DMS114 treated with DMSO at 0.1 percent for 48 hours (cell line): ENCODE data around the gene PRRG1.
"Not testable (repeated sequence)": the region's sequence is repeated elsewhere in the genome, so short reads cannot be mapped to it uniquely, and the experiment has no call there.

Source experiments
- DNase-seq: peaks from one replicate; lab custom pipeline; 2025; ENCODE audit not compliant: unreplicated experiment; lab: John Stamatoyannopoulos, UW

PRRG1 gene

GRCh38 chrX:37468124-37468739, 119.1 kb downstream of the PRRG1 start:
- DNase-seq: no peak

GRCh38 chrX:37470711-37471110, 121.5 kb downstream of the PRRG1 start:
- DNase-seq: no peak

DNA sequence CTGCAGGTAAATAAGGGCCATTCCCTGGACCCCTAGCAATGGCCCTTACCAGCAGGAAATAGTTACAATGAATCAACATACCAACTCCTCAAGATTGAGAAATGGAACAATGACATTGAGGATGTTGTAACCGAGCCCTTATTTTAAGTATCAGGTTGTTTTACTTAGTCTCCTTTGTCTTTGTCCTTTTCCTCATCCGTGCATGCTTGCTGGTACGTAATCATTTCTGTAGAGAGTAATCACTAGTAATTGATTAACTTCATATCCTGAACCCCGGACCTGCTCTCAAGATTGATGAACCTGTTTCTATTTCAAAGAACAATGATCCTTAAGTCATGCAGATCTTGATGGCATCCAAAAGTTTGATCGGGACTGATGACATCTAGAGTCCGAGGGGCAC, 123.7 kb downstream of the PRRG1 start:
- no peak for DNase-seq

GRCh38 chrX:37474478-37474877, 125.3 kb downstream of the PRRG1 start:
- DNase-seq: no peak

DNA sequence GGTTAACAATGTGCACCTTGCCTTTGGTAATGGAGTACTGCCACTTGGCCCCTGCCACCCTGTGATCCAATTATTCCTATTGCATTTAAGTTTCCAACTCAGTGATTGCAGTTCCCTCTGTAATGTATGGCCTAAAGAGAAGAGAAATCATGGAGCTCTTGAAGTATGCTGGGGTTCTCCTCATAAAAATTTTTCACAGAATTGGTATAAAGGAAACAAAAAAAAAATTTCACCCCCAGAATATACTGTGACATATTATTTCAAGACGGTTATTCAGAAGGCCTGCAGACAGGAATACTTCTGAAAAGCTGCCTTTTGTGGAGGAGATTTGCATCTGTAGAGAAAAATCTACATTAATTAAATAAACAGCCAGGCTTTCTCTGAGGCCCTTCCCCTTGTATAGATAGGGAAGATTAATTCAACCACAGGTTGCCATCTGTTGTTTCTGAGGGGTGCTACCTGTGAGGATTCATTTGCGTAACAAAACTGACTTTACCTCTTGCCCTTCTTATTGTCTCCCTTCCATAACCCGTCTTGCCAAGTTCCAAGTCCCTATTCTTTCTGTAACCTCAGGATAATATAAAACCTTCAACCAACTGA, 127.5 kb downstream of the PRRG1 start:
- DNase-seq: no peak

DNA sequence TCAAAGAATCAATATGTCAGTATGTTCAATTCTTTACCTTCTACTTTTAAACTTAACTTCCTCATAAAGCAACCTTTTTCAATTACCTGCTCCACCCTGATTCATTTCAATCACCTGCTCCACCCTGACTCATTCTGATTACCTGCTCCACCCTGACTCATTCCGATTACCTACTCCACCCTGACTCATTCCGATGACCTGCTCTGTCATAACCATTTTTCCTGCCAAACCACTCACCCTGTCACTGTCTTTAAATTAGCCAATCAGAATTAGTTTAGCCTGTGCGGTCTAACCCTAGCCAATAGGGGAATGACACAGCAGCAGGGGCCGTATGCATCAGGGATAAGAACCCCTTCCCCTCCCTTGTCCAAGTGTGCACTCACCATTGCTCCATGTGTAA, 135.2 kb downstream of the PRRG1 start:
- not testable (repeated sequence) for DNase-seq

DNA sequence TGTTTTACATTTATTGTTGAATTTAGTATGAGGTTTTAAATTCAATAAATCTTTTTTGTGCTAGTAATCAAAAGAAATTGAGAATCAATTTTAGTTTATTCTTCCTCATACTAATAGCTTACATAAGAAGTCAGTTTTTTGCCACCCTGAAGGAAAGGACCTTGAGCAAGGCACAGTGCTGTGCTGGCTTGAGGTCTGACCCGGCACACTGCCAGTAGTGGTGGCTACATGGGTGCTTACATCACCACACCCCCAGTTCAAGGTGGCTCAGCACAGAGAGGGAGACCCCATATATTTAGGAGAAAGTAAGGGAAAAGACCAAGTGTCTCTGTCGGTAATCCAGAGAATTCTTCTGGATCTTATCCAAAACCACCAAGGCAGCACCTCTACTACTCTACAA, 136.3 kb downstream of the PRRG1 start:
- no peak for DNase-seq

DNA sequence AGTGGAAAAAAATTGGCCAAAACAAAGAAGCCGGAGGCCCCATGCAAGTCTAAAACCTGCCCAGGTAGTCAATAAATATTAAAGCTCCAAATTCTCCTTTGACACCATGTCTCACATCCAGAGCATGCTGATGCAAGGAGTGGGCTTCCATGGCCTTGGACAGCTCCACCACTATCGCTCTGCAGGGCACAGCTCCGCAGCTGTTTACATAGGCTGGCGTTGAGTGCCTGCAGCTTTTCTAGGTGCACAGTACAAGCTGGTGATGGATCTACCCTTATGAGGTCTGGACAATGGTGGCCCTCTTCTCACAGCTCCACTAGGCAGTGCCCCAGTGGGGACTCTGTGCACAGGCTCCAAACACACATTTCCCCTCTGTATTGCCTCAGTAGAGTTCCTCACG, 138.1 kb downstream of the PRRG1 start:
- no peak for DNase-seq

DNA sequence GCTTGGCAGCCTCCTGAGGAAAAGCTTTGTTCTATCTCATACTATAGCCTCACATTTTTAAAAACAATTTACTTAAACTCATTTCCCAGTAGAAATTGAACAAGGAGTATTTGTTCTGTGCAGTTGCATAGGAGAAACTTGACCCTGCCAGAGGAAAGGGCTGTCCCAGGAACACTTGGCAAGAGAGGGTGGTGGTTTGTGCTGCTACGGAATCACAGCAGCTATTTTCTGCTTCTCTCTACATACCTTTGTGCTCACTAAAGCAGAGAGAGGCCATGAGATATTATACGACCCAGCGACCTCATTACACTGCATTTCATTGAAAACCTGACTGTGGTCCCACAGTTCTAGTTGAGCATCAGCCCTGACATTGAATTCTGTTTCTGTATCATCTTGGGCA, 139.2 kb downstream of the PRRG1 start:
- DNase-seq: no peak

DNA sequence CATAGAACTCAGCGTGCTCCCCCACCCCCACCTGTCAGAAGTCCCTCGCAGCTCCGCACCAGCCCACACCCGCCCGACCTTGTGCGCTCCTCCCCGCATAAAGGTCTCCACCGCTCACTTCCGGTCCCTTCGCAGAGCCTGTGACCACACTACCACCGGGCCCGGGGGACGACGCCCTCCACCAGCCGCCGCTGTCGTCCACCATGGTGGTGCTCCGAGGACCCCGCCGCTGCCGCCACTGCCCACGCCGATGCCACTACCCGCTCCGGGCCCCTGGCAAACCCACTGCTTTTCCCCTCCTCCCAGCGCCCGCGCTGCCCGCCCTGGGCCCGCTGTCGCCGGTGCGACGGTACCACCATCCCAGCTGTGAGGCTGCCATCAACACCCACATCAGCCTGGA, 142.5 kb downstream of the PRRG1 start:
- no peak for DNase-seq

GRCh38 chrX:37495760-37496159, 146.6 kb downstream of the PRRG1 start:
- not testable (repeated sequence) for DNase-seq

DNA sequence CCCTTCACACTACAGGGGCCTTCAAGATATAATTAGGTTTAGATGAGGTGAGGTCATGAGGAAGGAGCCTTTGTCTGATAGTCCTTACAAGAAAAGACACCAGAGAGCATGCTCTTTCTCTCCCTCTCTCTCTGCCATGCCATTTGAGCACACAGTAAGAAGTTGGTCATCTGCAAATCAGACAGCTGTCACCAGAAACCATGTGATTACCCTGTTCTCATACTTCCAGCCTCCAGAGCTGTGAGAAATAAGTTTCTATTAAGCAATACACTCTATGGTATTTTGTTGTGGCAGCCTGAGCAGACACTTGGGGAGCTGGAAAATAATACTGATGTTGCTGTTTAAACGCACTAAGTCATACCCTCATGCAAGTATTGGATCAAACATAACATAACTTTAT, 148.0 kb downstream of the PRRG1 start:
- not testable (repeated sequence) for DNase-seq

GRCh38 chrX:37498323-37498722, 149.2 kb downstream of the PRRG1 start:
- DNase-seq: not testable (repeated sequence)

DNA sequence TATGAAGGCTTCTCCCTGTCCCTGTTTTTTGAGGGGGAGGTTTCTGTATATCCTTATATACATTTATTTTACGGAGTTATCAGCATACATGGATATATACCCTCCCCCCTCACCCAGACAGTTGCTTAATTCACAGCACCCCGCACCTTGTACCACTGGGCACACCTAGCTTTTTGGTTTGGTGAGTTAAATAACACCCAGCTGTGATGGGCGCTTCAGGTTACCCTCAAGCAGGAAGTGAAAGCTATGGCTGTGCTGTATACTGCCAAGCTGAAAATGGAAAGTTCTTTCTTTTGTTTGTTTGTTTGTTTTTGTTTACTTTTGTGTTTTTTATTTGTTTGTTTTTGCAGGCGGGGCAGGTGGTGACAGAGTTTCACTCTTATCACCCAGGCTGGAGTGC, 150.5 kb downstream of the PRRG1 start:
- not testable (repeated sequence) for DNase-seq

DNA sequence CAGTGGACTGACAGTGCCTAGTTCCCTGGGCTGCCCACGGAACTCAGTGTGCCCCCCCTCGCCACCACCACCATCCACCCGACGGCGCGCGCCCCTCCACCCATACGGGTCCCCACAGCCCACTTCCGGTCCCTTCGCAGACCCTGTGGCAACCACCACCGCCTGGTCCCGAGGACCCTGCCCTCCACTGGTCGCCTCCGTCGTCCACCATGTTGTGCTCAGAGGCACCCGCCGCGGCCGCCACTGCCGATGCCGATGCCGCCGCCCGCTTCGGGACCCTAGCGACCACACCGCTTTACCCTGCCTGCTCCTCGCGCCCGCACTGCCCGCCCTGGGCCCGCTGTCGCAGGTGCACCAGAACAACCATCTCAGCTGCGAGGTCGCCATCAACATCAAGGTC, 155.8 kb downstream of the PRRG1 start:
- DNase-seq: no peak
